Measurements from ENCODE around the gene ZNF775.

The ZNF775 gene

DNA sequence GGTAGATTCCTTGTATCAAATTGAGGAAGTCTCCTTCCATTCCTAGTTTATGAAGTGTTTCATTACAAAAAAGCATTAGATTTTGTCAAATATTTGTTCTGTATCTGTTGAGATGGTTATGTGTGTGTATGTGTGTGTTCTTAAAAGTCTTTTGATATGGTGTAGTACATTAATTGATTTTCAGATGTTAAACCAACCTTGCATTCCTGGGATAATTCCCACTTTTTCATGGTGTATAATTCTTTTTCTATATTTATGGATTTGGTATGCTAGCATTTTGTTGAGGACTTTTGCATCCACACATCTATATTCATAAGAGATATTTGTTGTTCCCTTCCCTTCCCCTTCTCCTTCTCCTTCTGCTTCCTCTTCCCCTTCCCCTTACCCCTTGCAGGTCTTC is 62.4 kb downstream of the ZNF775 start:
- DNase-seq (ENCODE audit: low read depth in 2 of 2) = no peak

DNA sequence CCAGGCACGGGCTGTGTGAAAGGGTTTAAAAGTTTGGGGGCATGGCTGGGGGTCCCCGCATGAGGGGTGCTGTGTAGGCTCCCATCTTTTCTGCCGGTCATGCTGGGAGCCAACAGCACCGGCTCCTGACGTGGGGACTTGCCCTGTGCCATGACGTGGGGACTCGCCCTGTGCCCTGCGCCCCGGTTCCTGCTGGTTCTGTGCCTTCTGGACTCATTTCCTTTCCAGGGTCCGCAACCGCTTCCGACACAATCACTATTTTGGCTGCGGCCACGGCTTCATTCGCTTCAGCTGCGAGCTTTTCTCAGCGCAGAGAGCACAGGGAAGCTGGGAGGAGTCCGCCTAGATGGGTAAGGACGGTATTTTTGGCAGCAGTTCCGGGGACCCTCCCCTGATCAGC is 63.7 kb downstream of the ZNF775 start:
- DNase-seq (ENCODE audit: low read depth in 2 of 2) = no peak

DNA sequence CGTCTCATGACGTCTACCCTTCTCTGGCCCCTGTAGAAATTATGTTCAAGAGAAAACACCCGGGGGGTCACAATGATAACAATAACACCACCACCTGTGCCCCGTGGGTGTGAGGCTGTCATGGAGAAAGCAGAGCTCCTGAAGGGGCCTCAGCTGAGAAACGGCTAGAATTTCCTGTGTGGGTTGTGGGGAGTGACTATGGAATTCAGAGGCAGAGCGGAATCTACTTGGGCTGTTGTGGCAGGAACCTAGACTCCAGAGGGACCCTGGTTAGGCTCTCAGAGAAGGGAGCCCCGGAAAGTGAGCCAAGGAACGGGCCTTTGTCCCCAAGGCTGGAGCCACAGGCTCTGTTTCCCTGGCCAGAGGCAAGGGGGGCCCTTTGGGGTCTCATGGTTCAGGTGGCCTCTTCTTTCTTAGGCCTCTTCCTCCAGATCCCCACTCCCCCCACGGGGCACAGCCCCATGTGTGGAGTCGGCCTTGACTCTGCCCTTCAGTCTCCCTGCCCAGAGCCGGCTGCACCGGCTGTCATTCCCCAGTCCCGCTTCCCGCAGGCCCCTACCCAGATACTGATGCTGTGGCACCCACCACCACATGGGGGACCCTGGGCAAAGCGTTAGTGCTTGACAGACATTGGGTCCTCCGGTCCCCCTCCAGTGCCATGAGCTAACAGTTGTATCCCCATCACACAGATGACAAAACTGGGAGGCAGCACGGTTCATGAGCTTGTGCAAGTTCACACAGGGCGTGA is 64.8 kb downstream of the ZNF775 start:
- no peak for DNase-seq (ENCODE audit: low read depth in 2 of 2)

DNA sequence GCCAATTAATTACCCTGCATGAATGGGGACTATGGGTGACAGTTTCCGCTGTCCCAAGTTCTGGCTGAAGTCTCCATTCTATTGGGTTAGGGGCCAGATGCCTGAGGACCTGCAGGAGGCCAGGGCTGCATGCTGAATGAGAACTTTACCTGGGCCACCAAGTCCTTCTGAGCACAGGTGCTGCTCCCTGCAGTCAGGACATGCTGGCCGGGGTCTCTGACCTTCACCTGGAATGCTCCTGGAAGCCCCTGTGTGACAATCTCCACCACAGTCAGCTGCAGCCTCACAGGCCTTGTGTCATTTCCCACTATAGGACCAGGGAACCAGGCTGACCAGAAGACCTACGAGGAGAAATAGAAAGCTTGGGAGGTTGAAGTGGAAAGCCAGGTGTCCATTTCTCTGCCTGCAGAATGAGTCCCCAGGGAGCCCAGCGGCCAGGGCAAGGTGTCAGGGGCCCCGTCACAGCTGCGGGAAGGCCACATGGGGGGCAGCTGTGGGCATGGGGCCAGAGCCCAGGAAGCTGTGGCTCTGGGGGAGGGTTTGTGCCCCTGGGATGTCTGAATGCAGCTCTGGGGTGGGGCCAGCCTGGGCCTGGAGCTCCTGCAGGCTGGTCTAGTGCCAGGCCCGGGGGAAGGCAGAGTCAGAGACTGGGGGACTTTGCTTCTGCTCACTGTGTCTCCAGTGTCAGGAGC is 65.7 kb downstream of the ZNF775 start:
- no peak for DNase-seq (ENCODE audit: low read depth in 2 of 2)

DNA sequence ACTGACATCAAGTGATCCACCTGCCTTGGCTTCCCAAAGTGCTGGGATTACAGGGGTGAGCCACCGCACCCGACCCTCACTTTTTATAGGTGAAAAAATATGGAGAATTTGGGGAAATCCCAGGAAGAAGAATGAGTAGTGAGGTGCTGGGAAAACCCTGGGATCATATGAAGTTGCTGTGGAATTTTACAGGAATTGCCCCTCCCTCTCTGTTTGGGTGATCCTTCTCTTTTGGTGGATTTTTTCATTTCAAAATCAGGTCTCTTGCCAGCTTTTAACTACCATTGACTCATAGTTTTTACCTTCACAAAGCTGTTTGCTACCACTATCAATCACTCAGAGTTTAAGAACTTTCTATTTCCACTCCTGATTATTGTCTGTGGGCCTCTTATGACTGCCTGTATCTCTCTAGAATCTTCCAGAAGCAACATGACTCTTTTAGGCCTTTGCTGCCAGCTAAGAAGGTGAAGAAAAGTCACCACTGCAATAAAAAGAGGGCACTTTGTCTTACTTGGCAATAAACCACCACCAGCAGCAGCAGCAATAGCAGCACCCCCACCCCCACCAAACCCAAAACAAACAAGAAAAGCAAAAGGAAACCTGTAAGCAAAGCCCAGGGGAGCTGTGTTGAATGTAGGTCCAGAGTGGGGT is 67.3 kb downstream of the ZNF775 start:
- no peak for DNase-seq (ENCODE audit: low read depth in 2 of 2)
